Tibial artery (tissue), 4 donors: Measurements from ENCODE around the gene TMEM248.
"Not testable (repeated sequence)": the region's sequence is repeated elsewhere in the genome, so short reads cannot be mapped to it uniquely, and the experiment has no call there.

Source experiments
- DNase-seq, 2 donors: peaks; one replicate each; pipeline ENCODE4 v3.0.0-alpha.2; 2019
- H3K27ac ChIP-seq, 2 donors: fragments of 200-600 bp; sonication (generic) in 1 of 2; 1 replicate in 1 of 2; 2 replicates in 1 of 2; pipeline ENCODE4 v1.5.1; 2018 to 2019; ENCODE audit warnings: mild to moderate bottlenecking in 1 of 2
- H3K27me3 ChIP-seq, 2 donors: fragments of 200-600 bp; sonication (generic) in 1 of 2; one replicate each; pipeline versions ENCODE4 v1.5.1 to v1.6.0; 2016 to 2019
- H3K36me3 ChIP-seq, 3 donors: fragments of 200-600 bp; sonication (generic) in 2 of 3; one replicate each; pipeline ENCODE4 v1.5.1; 2016 to 2019; ENCODE audit warnings: mild to moderate bottlenecking in 2 of 3
- H3K4me1 ChIP-seq, 4 donors: fragments of 200-600 bp; sonication (generic) in 2 of 4; 1 replicate in 3 of 4; 2 replicates in 1 of 4; pipeline ENCODE4 v1.5.1; 2016 to 2019
- H3K4me3 ChIP-seq, 2 donors: fragments of 200-600 bp; sonication (generic) in 1 of 2; 1 replicate in 1 of 2; 2 replicates in 1 of 2; pipeline ENCODE4 v1.5.1; 2018 to 2019; ENCODE audit warnings: mild to moderate bottlenecking in 2 of 2
- H3K9me3 ChIP-seq, 3 donors: fragments of 200-600 bp; sonication (generic) in 1 of 3; one replicate each; pipeline ENCODE4 v1.5.1; 2016 to 2019
- CTCF ChIP-seq, 2 experiments: fragments of 200-600 bp in 1 of 2; fragments of 450-650 bp in 1 of 2; IDR thresholded peaks; one replicate each; pipeline ENCODE4 v1.5.1; 2017 to 2019; ENCODE audit warnings: antibody characterized with exemption in 2 of 2, mild to moderate bottlenecking in 1 of 2, moderate library complexity in 1 of 2
- intact Hi-C: fragments of 100-400 bp; cut with DNase I; formaldehyde crosslinking; loops from one replicate; pipeline ENCODE4 v1.15.0; 2023; ENCODE audit warnings: low total_unique reads

TMEM248 gene

DNA sequence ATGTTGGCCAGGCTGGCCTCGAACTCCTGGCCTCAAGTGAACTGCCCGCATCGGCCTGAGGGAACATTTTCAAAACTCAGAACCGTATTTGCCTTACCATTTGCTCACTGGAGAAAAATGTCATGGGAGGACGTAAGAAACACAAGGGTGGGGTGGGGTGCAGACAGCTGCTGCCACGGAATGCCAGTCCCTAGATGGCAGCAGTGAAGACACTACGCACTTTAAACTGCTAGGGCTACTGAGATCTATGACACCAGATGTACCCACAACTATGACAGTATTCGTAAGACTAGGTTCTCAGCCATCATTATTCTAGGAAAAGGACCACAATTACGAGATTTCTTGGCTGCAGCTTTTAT is 73.6 kb downstream of the TMEM248 start:
- H3K27ac ChIP-seq = peak overlapping the region; percentile 99 to 100
- H3K4me3 ChIP-seq = peak overlapping the region; percentile 96
- peak; percentile 13 to 21 for TF ChIP-seq CTCF (IDR thresholded peaks at IDR 0.05)
- H3K27me3 ChIP-seq, H3K9me3 ChIP-seq: not testable (repeated sequence)
- intact Hi-C loops = loop anchor here (5.0 to 10.0 kb wide), 3 partner anchors 150 to 340 kb away; partner anchors contain the start of gene RABGEF1
- peaks cover 40 to 51% (median 47%) of the 10 kb centered on the region in 3 donors for H3K36me3 ChIP-seq
- peaks cover 0 to 40% (median 26%) of the 10 kb centered on the region in 4 donors for H3K4me1 ChIP-seq
- DNase-seq = peak; percentile 64 to 89

DNA sequence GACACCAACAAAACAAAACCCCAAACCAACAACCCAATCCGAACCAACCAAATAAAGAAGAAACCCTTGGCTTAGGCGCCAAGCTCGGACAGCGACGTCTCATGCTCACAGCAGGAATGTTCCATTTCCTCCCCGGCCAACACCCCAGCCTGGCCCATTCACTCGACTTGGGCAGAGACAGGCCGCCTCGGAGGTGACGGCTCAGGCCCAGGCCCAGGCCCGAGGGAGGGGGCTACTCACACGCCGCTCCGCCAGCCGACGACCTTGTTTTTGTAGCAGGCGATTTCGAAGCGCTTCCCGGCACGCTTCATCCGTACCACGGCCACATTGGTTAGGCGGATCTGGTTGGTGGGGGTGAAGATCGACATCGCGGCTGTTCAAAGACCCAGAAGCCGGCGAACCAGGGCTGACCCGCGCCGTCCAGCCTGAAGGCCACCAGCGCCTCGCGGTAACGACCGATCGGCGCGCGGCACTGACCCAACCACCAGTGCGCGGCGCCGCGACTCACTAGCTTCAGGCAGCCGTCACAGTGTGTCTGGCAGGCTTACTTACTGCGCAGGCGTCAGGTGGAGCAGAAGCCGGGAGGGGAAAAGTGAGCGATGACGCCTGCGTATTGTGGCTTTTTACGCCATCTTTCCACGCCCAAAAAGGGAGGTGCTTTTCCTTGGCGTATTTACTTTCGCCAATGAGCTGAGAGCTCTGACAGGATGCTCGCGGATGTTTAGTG is 74.2 kb downstream of the TMEM248 start, which contains the start of gene SBDS:
Gene SBDS (minus strand): TSS at position 537 of the 727 bp plus-strand sequence. CDS start 169 bp downstream, at position 368.
- Histone ChIP-seq H3K4me1 (peaks cover 0 to 40% (median 26%) of the 10 kb centered on the region in 4 donors), H3K27ac (peak within 1 kb of the TSS; percentile 99 to 100), H3K36me3 (peaks cover 35 to 51% (median 42%) of the 10 kb centered on the region in 3 donors), H3K4me3 (peak within 1 kb of the TSS; percentile 96)
- H3K9me3 ChIP-seq, H3K27me3 ChIP-seq: not testable (repeated sequence)
- peak; percentile 93 to 98 for DNase-seq
- intact Hi-C loops = loop anchor here (5.0 to 10.0 kb wide), 3 partner anchors 150 to 340 kb away; partner anchors contain the start of gene RABGEF1

DNA sequence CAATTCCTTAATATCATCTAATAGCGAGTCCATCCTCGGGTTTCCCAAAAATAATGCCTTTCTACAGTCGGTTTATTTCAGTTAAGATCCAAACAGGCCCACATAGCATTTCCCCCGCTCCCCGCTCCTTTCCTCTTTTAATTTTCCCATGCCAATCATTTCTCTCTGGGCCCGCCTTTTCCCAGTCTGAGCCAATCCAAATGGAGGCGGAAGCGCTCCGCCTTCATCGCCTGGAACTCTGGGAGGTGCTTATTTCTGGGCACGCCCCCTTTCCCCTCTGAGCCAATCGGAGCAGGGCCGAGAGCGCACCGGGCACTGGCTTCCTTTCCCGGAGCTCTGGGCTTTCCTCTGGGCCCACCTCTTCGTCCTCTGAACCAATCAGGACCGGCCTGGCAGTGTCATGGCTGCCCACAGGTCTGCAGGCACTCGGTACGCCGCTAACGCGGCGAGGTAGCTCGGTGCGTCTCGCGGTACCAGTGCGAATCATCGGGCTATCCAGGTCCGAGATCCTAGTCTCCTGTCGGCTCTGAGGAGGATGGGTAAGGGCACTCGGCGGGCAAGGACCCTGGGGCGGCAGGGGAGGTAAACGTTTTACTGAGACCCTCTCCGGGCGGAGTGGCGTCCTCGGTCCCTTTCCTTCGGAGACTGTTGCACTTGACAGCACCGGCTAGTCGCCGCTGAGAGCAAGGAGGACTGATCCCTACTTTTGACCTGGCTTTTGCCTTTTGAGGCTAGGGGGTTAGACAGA is 75.6 kb downstream of the TMEM248 start, which contains the start of gene TYW1:
Gene TYW1 (plus strand): TSS at position 390 of the 748 bp plus-strand sequence. CDS start 146 bp downstream, at position 536.
- Histone ChIP-seq H3K4me1 (peaks cover 0 to 36% (median 26%) of the 10 kb centered on the region in 4 donors), H3K36me3 (peaks cover 21 to 38% (median 28%) of the 10 kb centered on the region in 3 donors), H3K4me3 (peak within 1 kb of the TSS; percentile 96), H3K27ac (peak within 1 kb of the TSS; percentile 78 to 100)
- peak; percentile 99 for DNase-seq
- not testable (repeated sequence) for H3K9me3 ChIP-seq, H3K27me3 ChIP-seq
- intact Hi-C loops = loop anchor here (5.0 to 10.0 kb wide), 3 partner anchors 152 to 342 kb away; partner anchors contain the start of gene RABGEF1

DNA sequence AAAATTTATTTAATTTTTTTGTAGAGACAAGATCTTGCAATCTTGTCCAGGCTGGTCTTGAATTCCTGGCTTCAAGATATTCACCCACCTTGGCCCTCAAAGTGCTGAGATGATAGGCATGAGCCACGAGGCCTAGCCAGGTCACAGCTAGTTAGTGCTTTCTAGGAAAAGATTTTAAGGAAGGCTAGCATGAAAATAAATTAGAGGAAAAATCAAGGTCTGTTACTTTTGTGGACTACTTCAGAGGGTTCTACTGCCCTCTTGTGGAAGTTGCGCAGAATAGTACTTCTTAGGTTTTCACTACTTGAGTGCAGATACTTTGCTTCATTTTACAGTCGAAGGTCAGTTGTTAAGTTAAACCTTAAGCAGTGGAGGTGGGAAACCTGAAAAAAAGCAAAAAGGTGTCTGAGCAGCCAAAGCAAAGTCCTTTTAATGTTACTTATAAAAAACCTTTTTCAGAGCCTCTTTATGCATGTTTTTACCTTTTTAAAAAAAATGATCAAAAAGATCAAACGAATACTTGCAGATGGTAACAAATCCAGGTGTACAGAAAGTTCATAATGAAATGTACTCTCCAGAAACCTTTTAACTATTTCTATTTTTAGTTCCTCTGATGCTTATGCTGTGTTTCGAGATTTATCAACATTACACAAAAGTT is 79.7 kb downstream of the TMEM248 start:
- H3K4me3 ChIP-seq, DNase-seq, H3K27me3 ChIP-seq, H3K4me1 ChIP-seq, intact Hi-C loops, H3K27ac ChIP-seq, H3K9me3 ChIP-seq: not testable (repeated sequence)
- peak in 1 of 2 experiments; percentile 39 for TF ChIP-seq CTCF (IDR thresholded peaks at IDR 0.05)
- peaks cover 0 to 32% (median 14%) of the 10 kb centered on the region in 3 donors for H3K36me3 ChIP-seq

GRCh38 chr7:67004145-67004544 is 83.1 kb downstream of the TMEM248 start:
- H3K4me3 ChIP-seq, H3K27ac ChIP-seq, H3K9me3 ChIP-seq, DNase-seq, intact Hi-C loops, H3K27me3 ChIP-seq, H3K4me1 ChIP-seq: not testable (repeated sequence)
- H3K36me3 ChIP-seq = peaks cover 10 to 59% (median 36%) of the 10 kb centered on the region in 3 donors

DNA sequence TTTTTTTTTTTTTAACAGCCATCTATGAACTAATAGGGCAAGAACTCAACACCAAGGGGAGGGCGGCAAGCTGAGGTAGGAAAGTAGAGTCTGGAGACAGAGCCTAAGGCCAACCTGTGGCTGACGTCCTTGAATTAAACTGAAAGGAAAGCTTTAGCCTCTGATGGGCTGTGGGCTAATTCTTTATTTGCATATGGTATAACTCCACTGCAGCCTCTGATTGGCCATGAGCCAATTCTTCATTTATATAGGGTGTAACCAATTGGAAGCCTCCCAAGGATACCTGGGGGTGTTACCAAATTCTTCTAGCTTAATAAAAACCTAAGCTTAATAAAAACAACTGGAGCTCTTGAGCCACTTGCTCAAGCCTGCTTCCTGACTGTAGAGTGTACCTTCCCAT is 85.9 kb downstream of the TMEM248 start:
- Histone ChIP-seq H3K36me3 (peaks cover 36 to 76% (median 57%) of the 10 kb centered on the region in 3 donors), H3K4me3 (no peak overlapping the region), H3K27me3 (no peaks in the 10 kb centered on the region), H3K4me1 (no peaks in the 10 kb centered on the region), H3K9me3 (no peaks in the 10 kb centered on the region), H3K27ac (no peak overlapping the region)
- intact Hi-C loops = no loop called here
- no peak for TF ChIP-seq CTCF (IDR thresholded peaks at IDR 0.05)
- DNase-seq = no peak
